ENCODE data around the gene STK10. TPM values are rescaled to one million over a fixed set of nuclear protein-coding genes. Genes with fewer than 3 reads are reported as not detected.

Gene STK10
- total and polyA plus RNA-seq, 2 experiments from 2014 or later: 21.2 to 28.9 TPM

GRCh38 chr5:171997011-171997410 is 191.0 kb downstream of the STK10 start:
- Histone ChIP-seq H3K79me2 (ENCODE audit: insufficient read depth) (peaks cover 100% of the 10 kb centered on the region), H4K20me1 (ENCODE audit: insufficient read depth) (peaks cover 49% of the 10 kb centered on the region)
- WGBS, 2 experiments (ENCODE audit: low coverage in 1 of 2, low lambda C conversion rate in 2 of 2, missing lambda C conversion rate in 2 of 2): 89 to 92% methylated on average over 3 of the region's 3 CpGs

GRCh38 chr5:171992813-171993212 is 195.2 kb downstream of the STK10 start:
- in situ Hi-C loops (cut with MboI): no loop called here
- Histone ChIP-seq H3K27ac (no peak overlapping the region), H3K79me2 (ENCODE audit: insufficient read depth) (peaks cover 100% of the 10 kb centered on the region), H3K9me2 (ENCODE audit: insufficient read depth) (no peaks in the 10 kb centered on the region), H3K4me2 (ENCODE audit: unreplicated experiment) (no peak overlapping the region), H2AFZ (no peak overlapping the region), H3K9ac (no peak overlapping the region), H3K36me3 (ENCODE audit: low read depth) (peaks cover 6% of the 10 kb centered on the region; the same call in 1 of the 2 replicates), H3K4me1 (ENCODE audit: insufficient read depth) (peaks cover 20% of the 10 kb centered on the region; the same call in 1 of the 2 replicates), H3K4me3 (no peak overlapping the region), H4K20me1 (ENCODE audit: insufficient read depth) (peaks cover 35% of the 10 kb centered on the region), H3F3A (ENCODE audit: insufficient read depth) (no peaks in the 10 kb centered on the region), H3K9me3 (ENCODE audit: low read depth) (no peaks in the 10 kb centered on the region), H3K27me3 (replicated peaks; ENCODE audit: insufficient read depth) (no peaks in the 10 kb centered on the region)
- WGBS, 2 experiments (ENCODE audit: low coverage in 1 of 2, low lambda C conversion rate in 2 of 2, missing lambda C conversion rate in 2 of 2): 98 to 100% methylated on average over 2 of the region's 2 CpGs
- TF ChIP-seq EZH2phosphoT487 (IDR thresholded peaks at IDR 0.05; ENCODE audit: insufficient read depth, low read depth) (no peak), EZH2 (IDR thresholded peaks at IDR 0.05; ENCODE audit: insufficient read depth, poor library complexity, severe bottlenecking) (no peak)
- no peak for DNase-seq

More at GRCh38 chr5:171997011-171997410, 191.0 kb downstream of the STK10 start:
- no peak overlapping the region for H3K27ac ChIP-seq
- TF ChIP-seq EZH2phosphoT487 (IDR thresholded peaks at IDR 0.05; ENCODE audit: insufficient read depth, low read depth) (no peak), EZH2 (IDR thresholded peaks at IDR 0.05; ENCODE audit: insufficient read depth, poor library complexity, severe bottlenecking) (no peak)
- H2AFZ ChIP-seq: no peak overlapping the region
- no peaks in the 10 kb centered on the region for H3K9me3 ChIP-seq (ENCODE audit: low read depth)
- no peak overlapping the region for H3K4me2 ChIP-seq (ENCODE audit: unreplicated experiment)
- H3K9ac ChIP-seq: no peak overlapping the region
- in situ Hi-C loops (cut with MboI): no loop called here
- no peak for DNase-seq
- no peak overlapping the region for H3K4me3 ChIP-seq
- no peaks in the 10 kb centered on the region for H3K27me3 ChIP-seq (replicated peaks; ENCODE audit: insufficient read depth)
- no peaks in the 10 kb centered on the region for H3F3A ChIP-seq (ENCODE audit: insufficient read depth)
- 0 out of 2 replicates have a peak, but pooled peaks cover 6% of the 10 kb centered on the region for H3K36me3 ChIP-seq (ENCODE audit: low read depth)
- H3K4me1 ChIP-seq (ENCODE audit: insufficient read depth): peaks cover 6% of the 10 kb centered on the region; the same call in 1 of the 2 replicates
- no peaks in the 10 kb centered on the region for H3K9me2 ChIP-seq (ENCODE audit: insufficient read depth)

GRCh38 chr5:171992305-171992704 is 195.7 kb downstream of the STK10 start:
- peaks cover 6% of the 10 kb centered on the region; the same call in 1 of the 2 replicates for H3K36me3 ChIP-seq (ENCODE audit: low read depth)
- no peak overlapping the region for H3K9ac ChIP-seq
- no peak overlapping the region for H3K4me3 ChIP-seq
- H3K27ac ChIP-seq: no peak overlapping the region
- no peak for DNase-seq
- H4K20me1 ChIP-seq (ENCODE audit: insufficient read depth): peaks cover 30% of the 10 kb centered on the region
- H2AFZ ChIP-seq: no peak overlapping the region
- no peaks in the 10 kb centered on the region for H3K27me3 ChIP-seq (replicated peaks; ENCODE audit: insufficient read depth)
- no peaks in the 10 kb centered on the region for H3K9me3 ChIP-seq (ENCODE audit: low read depth)
- 92 to 98% methylated on average over 3 of the region's 3 CpGs for WGBS, 2 experiments (ENCODE audit: low coverage in 1 of 2, low lambda C conversion rate in 2 of 2, missing lambda C conversion rate in 2 of 2)
- TF ChIP-seq EZH2phosphoT487 (IDR thresholded peaks at IDR 0.05; ENCODE audit: insufficient read depth, low read depth) (no peak), EZH2 (IDR thresholded peaks at IDR 0.05; ENCODE audit: insufficient read depth, poor library complexity, severe bottlenecking) (no peak)
- H3F3A ChIP-seq (ENCODE audit: insufficient read depth): no peaks in the 10 kb centered on the region
- no peaks in the 10 kb centered on the region for H3K9me2 ChIP-seq (ENCODE audit: insufficient read depth)
- in situ Hi-C loops (cut with MboI): no loop called here
- H3K4me1 ChIP-seq (ENCODE audit: insufficient read depth): peaks cover 20% of the 10 kb centered on the region; the same call in 1 of the 2 replicates
- H3K79me2 ChIP-seq (ENCODE audit: insufficient read depth): peaks cover 100% of the 10 kb centered on the region
- no peak overlapping the region for H3K4me2 ChIP-seq (ENCODE audit: unreplicated experiment)

Other genes with a start within 250 kb of the STK10 start
- 78.0 TPM in 2 replicates for gene FBXW11, start 181.6 kb downstream of the STK10 start, total RNA-seq (2014; rRNA removed; shearing (Covaris generic))
- 28.9 and 30.6 TPM in 2 replicates for gene FBXW11, start 181.6 kb downstream of the STK10 start, polyA plus RNA-seq (2016; fragmentation: Nextera tagmentation; extraction: Ambion mirVana)
- not detected in 2 replicates for gene EFCAB9, start 5.9 kb upstream of the STK10 start, total RNA-seq (2014; rRNA removed; shearing (Covaris generic))
- not detected in 2 replicates for gene EFCAB9, start 5.9 kb upstream of the STK10 start, polyA plus RNA-seq (2016; fragmentation: Nextera tagmentation; extraction: Ambion mirVana)
- gene UBTD2, start 95.5 kb upstream of the STK10 start, total RNA-seq (2014; rRNA removed; shearing (Covaris generic)): 36.4 and 41.4 TPM in 2 replicates
- 16.7 and 17.3 TPM in 2 replicates for gene UBTD2, start 95.5 kb upstream of the STK10 start, polyA plus RNA-seq (2016; fragmentation: Nextera tagmentation; extraction: Ambion mirVana)